ENCODE results near the gene DENND2C.
A peak's percentile ranks its signal among the peaks of the same experiment; 100 is the strongest.
"Not testable (repeated sequence)": the region's sequence is repeated elsewhere in the genome, so short reads cannot be mapped to it uniquely, and the experiment has no call there.

The DENND2C gene

GRCh38 chr1:114589122-114589521 lies 80.7 kb downstream of the DENND2C start:
- DNase-seq = no peak

- no peak for DNase-seq
Measured at GRCh38 chr1:114588196-114588689, 81.6 kb downstream of the DENND2C start.

- DNase-seq = no peak
Measured at GRCh38 chr1:114587203-114587991, 82.5 kb downstream of the DENND2C start.

DNA sequence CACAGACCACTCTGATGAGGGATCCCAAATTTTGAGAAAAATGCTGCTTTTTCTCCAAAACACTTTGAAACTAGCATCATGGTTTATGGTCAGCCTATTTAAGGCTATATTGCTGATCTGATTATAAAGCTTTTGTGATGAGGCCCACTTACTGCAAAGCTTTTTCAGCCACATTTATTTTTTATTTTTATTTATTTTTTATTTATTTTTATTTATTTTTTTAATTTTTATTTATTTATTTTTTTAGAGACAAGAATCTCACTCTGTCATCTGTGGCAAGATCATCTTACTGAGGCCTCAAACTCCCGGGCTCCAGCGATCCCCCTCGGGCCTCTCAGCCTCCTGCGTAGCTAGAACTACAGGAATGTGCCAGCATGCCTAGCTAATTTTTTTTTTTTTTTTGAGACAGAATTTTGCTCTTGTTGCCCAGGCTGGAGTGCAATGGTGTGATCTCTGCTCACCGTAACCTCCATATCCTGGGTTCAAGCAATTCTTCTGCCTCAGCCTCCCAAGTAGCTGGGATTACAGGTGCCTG lies 83.3 kb downstream of the DENND2C start:
- DNase-seq = no peak

DNA sequence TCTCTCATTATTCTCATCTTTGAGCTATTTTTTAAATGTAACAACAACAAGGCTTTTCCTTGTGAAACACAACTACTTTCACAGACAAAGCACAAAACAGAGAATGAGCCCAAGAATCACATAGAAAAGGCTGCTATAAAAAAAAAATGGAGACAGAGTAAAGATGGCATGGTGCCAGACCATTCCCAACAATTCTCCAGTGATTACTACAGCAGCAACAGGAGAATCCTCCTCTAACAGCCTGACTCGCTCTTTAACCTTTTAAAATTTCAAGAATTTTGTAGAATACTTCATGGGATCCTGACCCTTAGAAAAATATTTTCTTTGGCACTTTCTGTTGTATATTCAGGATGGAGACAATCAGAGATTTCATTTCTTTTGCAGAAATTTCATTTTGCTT lies 84.6 kb downstream of the DENND2C start:
- DNase-seq = no peak

GRCh38 chr1:114581335-114582287 lies 88.2 kb downstream of the DENND2C start, which contains the start of gene BCAS2:
TSS of gene BCAS2 (minus strand) at chr1:114581615. CDS start at chr1:114581591, 24 bp downstream.
- peak; percentile 92 for DNase-seq

DNA sequence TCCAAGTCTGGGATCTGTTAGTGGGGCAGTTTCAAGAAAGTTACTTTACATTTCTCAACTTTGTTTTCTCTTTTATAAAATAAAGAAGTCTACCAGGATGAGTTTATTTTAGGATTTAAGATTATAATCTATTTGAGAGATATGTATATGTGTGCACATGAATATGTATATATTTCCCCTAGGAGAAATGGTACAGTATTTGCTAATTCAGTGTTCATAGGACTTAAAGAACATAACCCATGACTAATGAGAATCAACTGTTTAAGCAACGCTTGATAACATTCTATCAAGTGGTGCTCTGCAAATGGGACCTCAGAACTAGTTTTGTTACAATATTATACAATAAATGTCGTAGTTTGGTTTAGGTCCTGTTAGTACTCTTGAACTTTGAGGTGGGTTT lies 95.5 kb downstream of the DENND2C start:
- DNase-seq = no peak

GRCh38 chr1:114564141-114564540 lies 105.7 kb downstream of the DENND2C start:
- DNase-seq = no peak

DNA sequence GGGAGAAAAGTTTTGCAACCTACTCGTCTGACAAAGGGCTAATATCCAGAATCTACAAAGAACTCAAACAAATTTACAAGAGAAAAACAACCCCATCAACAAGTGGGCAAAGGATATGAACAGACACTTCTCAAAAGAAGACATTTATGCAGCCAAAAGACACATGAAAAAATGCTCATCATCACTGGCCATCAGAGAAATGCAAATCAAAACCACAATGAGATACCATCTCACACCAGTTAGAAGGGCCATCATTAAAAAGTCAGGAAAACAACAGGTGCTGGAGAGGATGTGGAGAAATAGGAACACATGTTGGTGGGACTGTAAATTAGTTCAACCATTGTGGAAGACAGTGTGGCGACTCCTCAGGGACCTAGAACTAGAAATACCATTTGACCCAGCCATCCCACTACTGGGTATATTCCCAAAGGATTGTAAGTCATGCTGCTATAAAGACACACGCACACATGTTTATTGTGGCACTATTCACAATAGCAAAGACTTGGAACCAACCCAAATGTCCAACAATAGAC lies 106.8 kb downstream of the DENND2C start:
- not testable (repeated sequence) for DNase-seq

- no peak for DNase-seq
Measured at GRCh38 chr1:114561333-114561732, 108.5 kb downstream of the DENND2C start.

GRCh38 chr1:114559356-114559755 lies 110.5 kb downstream of the DENND2C start:
- no peak for DNase-seq

GRCh38 chr1:114558544-114558943 lies 111.3 kb downstream of the DENND2C start:
- no peak for DNase-seq

GRCh38 chr1:114554577-114554976 lies 115.3 kb downstream of the DENND2C start:
- no peak for DNase-seq

GRCh38 chr1:114552106-114552639 lies 117.7 kb downstream of the DENND2C start:
- no peak for DNase-seq

GRCh38 chr1:114551400-114551799 lies 118.4 kb downstream of the DENND2C start:
- no peak for DNase-seq

- no peak for DNase-seq
Measured at GRCh38 chr1:114550336-114550735, 119.5 kb downstream of the DENND2C start.

GRCh38 chr1:114549137-114549536 lies 120.7 kb downstream of the DENND2C start:
- no peak for DNase-seq

DNA sequence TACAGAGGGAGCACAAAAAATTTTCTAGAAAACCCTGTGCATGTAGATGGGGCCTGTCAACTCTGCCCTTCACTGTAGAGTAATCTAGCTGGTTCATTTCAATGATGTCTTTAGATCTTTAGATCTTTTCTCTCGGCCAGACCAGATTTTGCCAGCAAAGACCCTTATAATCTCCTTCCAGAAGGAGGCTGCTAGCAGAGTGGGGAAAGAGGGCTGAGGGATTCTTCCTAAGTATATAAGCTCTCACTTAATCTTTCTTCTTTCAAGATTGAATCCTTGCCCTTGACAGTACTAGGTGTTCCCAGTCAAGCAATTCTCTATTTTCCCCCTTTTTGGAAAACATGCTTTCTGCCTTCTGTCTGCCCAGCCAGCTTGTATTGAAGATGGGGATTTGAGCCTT lies 122.8 kb downstream of the DENND2C start:
- DNase-seq = no peak

- DNase-seq = no peak
Measured at GRCh38 chr1:114545796-114546195, 124.1 kb downstream of the DENND2C start.

DNA sequence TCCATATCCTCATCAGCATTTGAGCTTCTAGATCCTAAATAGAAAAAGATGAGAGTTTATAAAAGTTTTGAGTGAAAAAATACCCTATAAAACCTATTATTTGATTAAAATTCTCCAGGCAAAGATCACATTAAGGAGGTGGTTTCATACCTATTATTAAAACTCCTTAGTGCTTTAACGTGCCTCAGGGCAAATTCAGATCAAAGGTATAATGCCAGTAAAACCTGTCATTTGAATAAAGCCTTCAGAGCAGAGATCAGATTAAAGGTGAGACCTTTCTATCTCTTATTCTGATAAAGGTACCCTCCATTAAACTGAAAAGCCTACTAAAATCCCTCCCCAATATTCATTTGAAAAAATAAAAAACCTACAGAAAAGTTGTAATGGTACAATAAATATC lies 124.5 kb downstream of the DENND2C start:
- DNase-seq = no peak

DNA sequence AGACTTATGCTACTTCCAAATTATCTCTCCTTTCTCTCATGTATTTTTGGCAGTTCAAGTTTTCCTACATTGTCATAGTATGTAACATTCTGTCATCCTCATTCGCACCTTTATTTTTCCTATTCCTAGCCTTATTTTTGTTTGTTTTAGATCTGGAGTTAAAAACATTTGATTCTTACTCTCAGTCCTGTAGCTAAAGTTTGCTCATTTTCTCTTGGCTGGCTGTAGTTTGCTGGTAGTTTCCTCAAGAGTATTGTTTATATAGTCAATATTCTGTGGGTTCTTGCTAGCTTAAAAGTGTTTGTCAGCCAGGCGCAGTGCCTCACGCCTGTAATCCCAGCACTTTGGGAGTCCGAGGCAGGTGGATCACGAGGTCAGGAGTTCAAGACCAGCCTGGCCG lies 129.0 kb downstream of the DENND2C start:
- DNase-seq = no peak

DNA sequence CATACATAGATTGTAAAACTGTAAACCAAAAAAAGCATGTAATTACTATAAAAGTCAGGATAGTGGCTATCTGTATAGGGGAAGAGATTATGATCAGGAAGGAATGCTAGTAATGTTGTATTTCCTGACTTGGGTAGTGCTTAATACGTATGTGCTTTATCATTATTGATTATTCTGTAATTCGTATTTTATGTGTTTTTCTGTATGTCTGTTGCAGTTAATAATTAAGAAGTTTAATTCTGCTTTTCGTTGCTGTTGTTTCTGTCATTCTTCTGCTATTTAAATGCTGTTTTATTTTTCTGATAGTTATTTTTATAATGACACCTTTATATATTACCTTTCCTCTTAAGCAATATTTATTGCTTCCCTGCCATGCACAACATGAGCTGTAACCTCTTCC lies 129.6 kb downstream of the DENND2C start:
- no peak for DNase-seq

- DNase-seq = no peak
Measured at GRCh38 chr1:114536043-114536442, 133.8 kb downstream of the DENND2C start.

All from activated CD4-positive, alpha-beta T cell treated with anti-CD3 and anti-CD28 coated beads for 1 hour (primary cell).